H1 (cell line): Measurements from ENCODE around the gene CD40LG. TPM values are rescaled to one million over a fixed set of nuclear protein-coding genes. Genes with fewer than 3 reads are reported as not detected.

Experiments
- CTCF ChIA-PET: fragments of 300-600 bp; sonication (Branson Sonifier 250); formaldehyde crosslinking; loops from one replicate; lab custom pipeline; 2021; ENCODE audit not compliant: partially characterized antibody; lab: Charles Lee
- POLR2A ChIA-PET: fragments of 300-600 bp; sonication (Branson Sonifier 250); formaldehyde crosslinking; loops from one replicate; lab custom pipeline; 2021; ENCODE audit warnings: inconsistent platforms; ENCODE audit not compliant: partially characterized antibody; lab: Charles Lee
- DNase-seq, 2 experiments: peaks; one replicate each; pipeline versions ENCODE4 v3.0.0 to v3.0.0-alpha.2; 2010 to 2022; ENCODE audit warnings: low spot score in 2 of 2, low read depth in 1 of 2, mixed read lengths in 1 of 2
- FAIRE-seq: peaks from 2 replicates; lab custom pipeline; 2011; peaks lifted over from hg19 to GRCh38; lab: Jason Lieb, UNC
- H2AFZ ChIP-seq: 2 replicates; pipeline ENCODE4 v1.8.1; 2012; ENCODE audit warnings: low read length, inconsistent platforms
- H2AK5ac ChIP-seq: 2 replicates; pipeline ENCODE4 v1.6.1; 2013; ENCODE audit warnings: low read depth, low read length
- H2BK120ac ChIP-seq: replicated peaks from 2 replicates; pipeline ENCODE3; 2013; ENCODE audit warnings: low read depth, low read length, inconsistent platforms
- H2BK12ac ChIP-seq: 2 replicates; pipeline ENCODE4 v1.6.1; 2013; ENCODE audit warnings: low read depth, low read length
- H2BK15ac ChIP-seq: 2 replicates; pipeline ENCODE4 v1.6.1; 2013; ENCODE audit warnings: low read length
- H2BK20ac ChIP-seq: 2 replicates; pipeline ENCODE4 v1.6.1; 2013; ENCODE audit warnings: low read length
- H2BK5ac ChIP-seq: 2 replicates; pipeline ENCODE4 v1.6.1; 2013; ENCODE audit warnings: low read depth, low read length
- H3K14ac ChIP-seq: 2 replicates; pipeline ENCODE4 v1.6.1; 2013; ENCODE audit warnings: inconsistent platforms; ENCODE audit not compliant: insufficient read length
- H3K18ac ChIP-seq: 2 replicates; pipeline ENCODE4 v1.6.1; 2013; ENCODE audit warnings: low read length; ENCODE audit errors: extremely low read depth
- H3K23ac ChIP-seq: 2 replicates; pipeline ENCODE4 v1.6.1; 2013; ENCODE audit warnings: inconsistent platforms; ENCODE audit not compliant: insufficient read length
- H3K23me2 ChIP-seq: 2 replicates; pipeline ENCODE4 v1.6.1; 2013; ENCODE audit warnings: low read depth, low read length
- H3K27ac ChIP-seq: 2 replicates; pipeline ENCODE4 v1.6.1; 2011; ENCODE audit warnings: low read depth, low read length, inconsistent platforms
- H3K27me3 ChIP-seq, 4 experiments: replicated peaks in 1 of 4; 1 replicate in 1 of 4; 2 replicates in 3 of 4; pipeline versions ENCODE4 v1.6.1 to v1.8.1; 2011 to 2013; ENCODE audit warnings: low read length in 3 of 4, mild to moderate bottlenecking in 3 of 4, inconsistent platforms in 2 of 4, mixed read lengths in 2 of 4, moderate library complexity in 1 of 4; ENCODE audit not compliant: control insufficient read depth in 3 of 4, insufficient read depth in 3 of 4; ENCODE audit errors: extremely low read depth in 1 of 4
- H3K36me3 ChIP-seq, 4 experiments: 2 replicates each; pipeline versions ENCODE4 v1.6.1 to v1.8.1; 2011 to 2013; ENCODE audit warnings: mild to moderate bottlenecking in 4 of 4, low read length in 3 of 4, moderate library complexity in 2 of 4, control low read depth in 1 of 4, inconsistent platforms in 1 of 4; ENCODE audit not compliant: insufficient read depth in 4 of 4, control insufficient read depth in 2 of 4
- H3K4ac ChIP-seq: replicated peaks from 2 replicates; pipeline ENCODE3; 2013; ENCODE audit warnings: low read length, low read depth, mixed read lengths, inconsistent platforms; ENCODE audit not compliant: insufficient read length
- H3K4me1 ChIP-seq, 4 experiments: replicated peaks in 1 of 4; 1 replicate in 1 of 4; 2 replicates in 3 of 4; pipeline versions ENCODE4 v1.6.1 to v1.8.1; 2011 to 2013; ENCODE audit warnings: low read length in 3 of 4, inconsistent platforms in 2 of 4, mixed read lengths in 1 of 4; ENCODE audit not compliant: insufficient read depth in 4 of 4, control insufficient read depth in 3 of 4
- H3K4me2 ChIP-seq, 2 experiments: 2 replicates each; pipeline versions ENCODE4 v1.6.1 to v1.8.1; 2011 to 2013; ENCODE audit warnings: low read depth in 2 of 2, low read length in 2 of 2, control low read depth in 1 of 2, inconsistent platforms in 1 of 2, mild to moderate bottlenecking in 1 of 2; ENCODE audit not compliant: insufficient read depth in 1 of 2
- H3K4me3 ChIP-seq, 4 experiments: fragments of 200-600, 300-600 bp in 1 of 4; sonication (generic), shearing (Covaris generic), sonication (Bioruptor Twin) in 1 of 4; 2 replicates each; pipeline versions ENCODE4 v1.5.1 to v1.8.1; 2011 to 2016; ENCODE audit warnings: low read length in 4 of 4, low read depth in 3 of 4, control low read depth in 2 of 4, inconsistent platforms in 2 of 4, mild to moderate bottlenecking in 2 of 4, mixed read lengths in 1 of 4, moderate library complexity in 1 of 4; ENCODE audit not compliant: insufficient read depth in 2 of 4; ENCODE audit errors: extremely low read depth in 1 of 4
- H3K56ac ChIP-seq: replicated peaks from 2 replicates; pipeline ENCODE3; 2013; ENCODE audit warnings: low read depth, mild to moderate bottlenecking, mixed read lengths, low read length, inconsistent platforms; ENCODE audit not compliant: insufficient read length
- H3K79me1 ChIP-seq: 2 replicates; pipeline ENCODE4 v1.6.1; 2013; ENCODE audit warnings: low read depth, low read length, control low read depth
- H3K79me2 ChIP-seq, 2 experiments: 2 replicates each; pipeline versions ENCODE4 v1.6.1 to v1.8.1; 2012 to 2013; ENCODE audit warnings: low read length in 2 of 2, mild to moderate bottlenecking in 2 of 2, inconsistent platforms in 1 of 2; ENCODE audit not compliant: insufficient read depth in 2 of 2, control insufficient read depth in 1 of 2
- H3K9ac ChIP-seq, 4 experiments: replicated peaks in 1 of 4; 1 replicate in 1 of 4; 2 replicates in 3 of 4; pipeline versions ENCODE4 v1.6.1 to v1.8.1; 2011 to 2013; ENCODE audit warnings: low read depth in 3 of 4, low read length in 3 of 4, control low read depth in 2 of 4, mild to moderate bottlenecking in 2 of 4, moderate library complexity in 2 of 4, inconsistent platforms in 1 of 4; ENCODE audit errors: extremely low read depth in 1 of 4
- H3K9me3 ChIP-seq, 2 experiments: 2 replicates each; pipeline versions ENCODE4 v1.6.1 to v1.8.1; 2012 to 2013; ENCODE audit warnings: mild to moderate bottlenecking in 2 of 2, moderate library complexity in 2 of 2, control low read depth in 1 of 2, inconsistent platforms in 1 of 2, low read depth in 1 of 2, low read length in 1 of 2, mixed read lengths in 1 of 2; ENCODE audit not compliant: insufficient read depth in 2 of 2
- H4K20me1 ChIP-seq, 2 experiments: replicated peaks in 1 of 2; 2 replicates each; pipeline versions ENCODE3 to v1.8.1; 2011 to 2013; ENCODE audit warnings: inconsistent platforms in 2 of 2, low read length in 2 of 2, mild to moderate bottlenecking in 1 of 2; ENCODE audit not compliant: insufficient read depth in 2 of 2, control insufficient read depth in 1 of 2
- H4K5ac ChIP-seq: 2 replicates; pipeline ENCODE4 v1.6.1; 2013; ENCODE audit warnings: low read length, low read depth, mixed read lengths, inconsistent platforms; ENCODE audit not compliant: insufficient read length
- H4K8ac ChIP-seq: 2 replicates; pipeline ENCODE4 v1.8.0; 2013; ENCODE audit warnings: mild to moderate bottlenecking, moderate library complexity, low read length, inconsistent platforms; ENCODE audit not compliant: insufficient read depth; ENCODE audit errors: extremely low read depth
- H4K91ac ChIP-seq: replicated peaks from 2 replicates; pipeline ENCODE3; 2013; ENCODE audit warnings: low read length, mixed read lengths, inconsistent platforms; ENCODE audit not compliant: insufficient read length
- CBX8 ChIP-seq: fragments of 300-800, 300-1000 bp; sonication (generic); IDR thresholded peaks from 2 replicates; pipeline ENCODE4 v1.7.1; 2016; ENCODE audit warnings: low read depth, low read length, borderline replicate concordance
- CHD1 ChIP-seq: IDR thresholded peaks from 2 replicates; pipeline ENCODE4 v1.6.1; 2012; ENCODE audit warnings: low read depth, low read length, improper control_type of control experiment
- CREB1 ChIP-seq: IDR thresholded peaks from 2 replicates; pipeline ENCODE4 v1.6.1; 2012; ENCODE audit warnings: inconsistent platforms
- KDM4A ChIP-seq: IDR thresholded peaks from one replicate; pipeline ENCODE4 v1.7.1; 2012; ENCODE audit warnings: low read depth, mild to moderate bottlenecking, moderate library complexity, low read length, inconsistent platforms; ENCODE audit not compliant: severe bottlenecking
- POLR2A ChIP-seq, 2 experiments: IDR thresholded peaks; 1 replicate in 1 of 2; 2 replicates in 1 of 2; pipeline ENCODE4 v1.6.1; 2011; ENCODE audit warnings: low read depth in 2 of 2, low read length in 2 of 2, mild to moderate bottlenecking in 2 of 2; ENCODE audit errors: control extremely low read depth in 1 of 2
- SAP30 ChIP-seq: fragments of 300-600 bp; sonication (generic); IDR thresholded peaks from 2 replicates; pipeline ENCODE4 v1.7.1; 2012; ENCODE audit warnings: low read length, moderate library complexity, mild to moderate bottlenecking, inconsistent platforms; ENCODE audit not compliant: insufficient read depth, insufficient replicate concordance
- SIN3A ChIP-seq, 2 experiments: IDR thresholded peaks in 1 of 2; conservative IDR thresholded peaks in 1 of 2; 2 replicates each; pipeline ENCODE4 v1.6.1; 2011 to 2012; ENCODE audit warnings: low read length in 2 of 2, improper control_type of control experiment in 1 of 2, low read depth in 1 of 2, mild to moderate bottlenecking in 1 of 2
- SIX5 ChIP-seq: IDR thresholded peaks from 2 replicates; pipeline ENCODE4 v1.6.1; 2011; ENCODE audit warnings: mild to moderate bottlenecking, low read depth, low read length
- SP1 ChIP-seq: IDR thresholded peaks from 2 replicates; pipeline ENCODE4 v1.6.1; 2011; ENCODE audit warnings: low read depth, low read length
- TAF7 ChIP-seq: optimal IDR thresholded peaks from 2 replicates; pipeline ENCODE3; 2011; ENCODE audit warnings: low read depth, mild to moderate bottlenecking, inconsistent platforms, low read length, moderate library complexity, borderline replicate concordance
- TBP ChIP-seq: IDR thresholded peaks from 2 replicates; pipeline ENCODE4 v1.6.1; 2011; ENCODE audit warnings: low read depth, low read length, improper control_type of control experiment
- ZNF274 ChIP-seq: IDR thresholded peaks from 2 replicates; pipeline ENCODE4 v1.7.0; 2012; ENCODE audit warnings: low read length, borderline replicate concordance; ENCODE audit errors: extremely low read depth
- WGBS, 2 experiments: shearing (Covaris generic) in 1 of 2; methylation state at CpG; one replicate each; pipeline versions ENCODE4 v1.1.6 to v1.1.7; 2013 to 2015; ENCODE audit warnings: low lambda C conversion rate in 2 of 2, mixed read lengths in 2 of 2, inconsistent platforms in 1 of 2, low coverage in 1 of 2, missing lambda C conversion rate in 1 of 2; ENCODE audit not compliant: insufficient replicate concordance in 2 of 2, insufficient coverage in 1 of 2, insufficient read length in 1 of 2; ENCODE audit errors: extremely low coverage in 1 of 2, missing lambda C conversion rate in 1 of 2; 5-methylcytosine and 5-hydroxymethylcytosine counted together
- polyA plus RNA-seq, 7 experiments: library from polyadenylated mRNA; depleted of rRNA in 3 of 7; stranded (reverse) in 5 of 7; unstranded in 2 of 7; fragments of >200 nt in 5 of 7; fragments of 200-250 nt in 2 of 7; gene quantifications; 1 replicate in 5 of 7; 2 replicates in 1 of 7; 4 replicates in 1 of 7; pipeline versions ENCODE4 v1.2.1 to v1.2.3, GENCODE V29; 2011 to 2013; ENCODE audit warnings: missing spikeins in 2 of 7, mixed read lengths in 2 of 7
- total RNA-seq: library from RNA; stranded (reverse); fragmentation: NEBNext Ultra II Directional; extraction: Animal tissue kit (Norgen Biotek cat#: 25700); gene quantifications from 2 replicates; pipeline ENCODE4 v1.2.1, GENCODE V29; 2021

CD40LG gene
- total and polyA plus RNA-seq, 2 of the 8 experiments (the other 6 are each of a cell fraction or from before 2014, with no cell fraction given) = not detected

DNA sequence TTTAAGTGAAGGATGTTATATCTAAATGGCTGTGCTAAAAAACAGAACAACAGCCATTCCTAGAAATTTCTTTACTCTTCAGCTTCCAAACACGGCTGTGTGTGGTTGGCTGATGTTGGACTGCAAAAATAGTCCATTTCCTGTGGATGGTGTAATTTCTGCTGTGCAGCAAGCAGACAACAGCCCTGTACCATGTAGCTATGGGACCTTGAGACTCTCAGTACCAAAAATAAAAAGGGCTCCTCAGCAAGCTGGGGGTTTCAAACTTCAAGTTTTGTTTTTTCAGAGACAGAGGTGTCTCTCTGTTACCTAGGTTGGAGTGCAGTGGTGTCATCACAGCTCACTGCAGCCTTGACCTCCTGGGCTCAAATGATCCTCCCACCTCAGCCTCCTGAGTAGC, 18.1 kb downstream of the CD40LG start:
- Histone ChIP-seq H3K9me3 (no peaks in the 10 kb centered on the region), H3K79me2 (no peaks in the 10 kb centered on the region), H3K4me3 (no peak overlapping the region), H2BK15ac (no peak overlapping the region), H3K23ac (no peak overlapping the region), H3K27ac (no peak overlapping the region), H4K5ac (no peak overlapping the region), H4K20me1 (no peaks in the 10 kb centered on the region), H2AFZ (no peak overlapping the region), H2BK12ac (no peak overlapping the region), H3K18ac (no peak overlapping the region), H4K8ac (no peak overlapping the region), H3K9ac (no peak overlapping the region), H3K4me2 (no peak overlapping the region), H3K23me2 (no peaks in the 10 kb centered on the region), H2BK20ac (no peak overlapping the region), H2BK120ac (no peak overlapping the region), H3K27me3 (no peaks in the 10 kb centered on the region), H3K14ac (no peak overlapping the region), H3K79me1 (no peaks in the 10 kb centered on the region), H3K36me3 (no peaks in the 10 kb centered on the region; a peak in 1 of 8 replicates), H3K4ac (no peak overlapping the region), H4K91ac (no peak overlapping the region), H2BK5ac (no peak overlapping the region), H3K56ac (no peak overlapping the region), H3K4me1 (no peaks in the 10 kb centered on the region), H2AK5ac (no peak overlapping the region)
- no peak for FAIRE-seq
- no peak for DNase-seq
- CTCF ChIA-PET = interaction anchor here (0.9 to 1.1 kb wide), 2 partner anchors 14 to 29 kb away, joined by 3 read pairs; no protein-coding TSS in a partner anchor
- no peak for TF ChIP-seq CREB1
- no peak for TF ChIP-seq POLR2A (IDR thresholded peaks at IDR 0.05; ENCODE audit: control extremely low read depth in 1 of 2, low read depth in 2 of 2, low read length in 2 of 2)
- no peak for TF ChIP-seq SP1
- no peak for TF ChIP-seq TAF7
- TF ChIP-seq SAP30 = no peak
- TF ChIP-seq CHD1 = no peak
- TF ChIP-seq SIN3A (conservative IDR thresholded peaks at IDR 0.05 in 1 of 2, IDR thresholded peaks at IDR 0.05 in 1 of 2; ENCODE audit: low read depth in 1 of 2, low read length in 2 of 2) = no peak
- TF ChIP-seq CBX8 = no peak
- TF ChIP-seq TBP = no peak
- TF ChIP-seq ZNF274 = no peak
- TF ChIP-seq SIX5 = no peak
- no peak for TF ChIP-seq KDM4A
- WGBS, 2 experiments = 83% methylated on average over 1 of the region's 1 CpG; no CpG with 5 or more reads in 1 of the 2 experiments
- POLR2A ChIA-PET = no interaction called here
